NCI-H2227 treated with DMSO at 0.1 percent for 48 hours (cell line): ENCODE data around the gene OR1D5.
"Not testable (repeated sequence)": the region's sequence is repeated elsewhere in the genome, so short reads cannot be mapped to it uniquely, and the experiment has no call there.

Experiments used
- DNase-seq: peaks from one replicate; lab custom pipeline; 2025; lab: John Stamatoyannopoulos, UW

Gene OR1D5, protein sequence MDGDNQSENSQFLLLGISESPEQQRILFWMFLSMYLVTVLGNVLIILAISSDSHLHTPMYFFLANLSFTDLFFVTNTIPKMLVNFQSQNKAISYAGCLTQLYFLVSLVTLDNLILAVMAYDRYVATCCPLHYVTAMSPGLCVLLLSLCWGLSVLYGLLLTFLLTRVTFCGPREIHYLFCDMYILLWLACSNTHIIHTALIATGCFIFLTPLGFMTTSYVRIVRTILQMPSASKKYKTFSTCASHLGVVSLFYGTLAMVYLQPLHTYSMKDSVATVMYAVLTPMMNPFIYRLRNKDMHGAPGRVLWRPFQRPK

DNA sequence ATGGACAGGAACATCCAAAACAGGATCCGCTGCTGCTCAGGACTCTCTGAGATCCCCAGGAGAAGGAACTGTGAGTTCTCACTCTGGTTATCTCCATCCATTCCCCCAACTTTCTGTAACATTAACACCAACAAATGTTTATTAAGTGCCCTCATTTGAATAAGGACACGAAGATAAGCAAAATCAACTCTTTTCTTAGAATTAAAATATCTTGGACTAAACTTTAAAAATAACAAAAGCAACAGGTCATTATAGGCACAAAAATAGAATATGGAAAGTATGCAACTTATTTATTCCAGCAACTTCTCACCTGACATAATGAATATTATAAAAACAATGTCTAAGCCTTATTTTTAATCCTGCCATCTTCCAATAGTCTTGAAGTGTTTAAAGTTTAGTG is at the start of gene OR1D5:
Gene OR1D5 (minus strand): TSS at position 101 of the 400 bp plus-strand sequence. CDS start 0 bp downstream, at position 101.
- not testable (repeated sequence) for DNase-seq

- DNase-seq, result no peak
These were observed 40.9 kb upstream of the OR1D5 start, which contains the start of gene OR1D2 for GRCh38 chr17:3104322-3104721. Gene OR1D2, minus strand, starts transcription at chr17:3104422. Its CDS starts 11,426 bp downstream, at chr17:3092996.

DNA sequence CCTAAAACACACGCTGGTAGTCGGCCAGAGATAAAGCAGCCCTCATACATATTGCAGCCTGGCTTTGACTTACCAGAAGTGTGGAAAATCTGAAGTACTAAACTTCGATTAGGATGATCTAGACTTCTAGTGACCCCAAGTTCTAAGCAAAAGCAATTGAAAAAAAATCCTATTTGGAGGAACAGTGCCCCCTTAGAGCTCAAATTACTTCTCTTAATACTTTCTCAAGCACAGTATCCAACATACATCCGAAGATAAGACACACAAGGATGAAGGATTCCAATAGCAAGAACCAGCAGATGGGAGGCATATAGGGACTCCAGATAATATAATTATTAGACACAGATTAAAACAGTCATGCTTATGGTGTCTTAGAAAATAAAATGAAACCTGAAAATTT is 10.4 kb upstream of the OR1D5 start:
- DNase-seq, result not testable (repeated sequence)

- not testable (repeated sequence) for DNase-seq
These were observed 1.8 kb upstream of the OR1D5 start for GRCh38 chr17:3065192-3065591.

GRCh38 chr17:3062824-3063377 is 506 bp downstream of the OR1D5 start:
- not testable (repeated sequence) for DNase-seq

GRCh38 chr17:3054868-3055267 is 8.5 kb downstream of the OR1D5 start:
- DNase-seq, result not testable (repeated sequence)

DNA sequence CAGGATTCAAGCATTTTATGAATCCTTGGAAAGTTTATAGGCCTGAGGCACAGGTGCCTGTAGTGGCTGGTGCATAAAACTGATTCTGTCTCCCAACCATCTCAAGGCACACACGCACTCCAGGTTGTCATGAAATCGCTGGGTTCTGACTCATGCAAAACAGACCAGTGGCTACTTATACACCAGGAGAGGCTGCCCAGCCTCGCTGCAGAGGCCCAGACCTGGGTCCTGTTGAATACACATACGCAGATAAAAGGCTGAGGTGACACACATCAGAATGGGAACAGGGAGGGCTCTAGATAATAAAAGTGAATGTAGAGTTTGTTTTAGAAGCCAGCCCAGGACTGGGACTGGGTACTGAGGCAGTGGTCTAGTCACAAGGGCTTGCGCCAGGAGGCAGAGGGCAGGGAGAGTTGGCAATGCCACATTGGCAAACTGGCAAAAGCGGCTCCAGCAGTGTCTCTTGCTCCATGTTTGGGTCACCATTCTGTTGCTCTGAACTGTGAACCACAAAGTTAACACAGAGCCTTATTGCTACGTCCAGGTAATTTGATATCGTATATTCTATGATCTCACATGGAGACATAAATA is 13.6 kb downstream of the OR1D5 start:
- no peak for DNase-seq

- peak; percentile 91 for DNase-seq
These were observed 14.5 kb downstream of the OR1D5 start for GRCh38 chr17:3048727-3049471.

- DNase-seq, result no peak
These were observed 16.7 kb downstream of the OR1D5 start for GRCh38 chr17:3046753-3047152.

DNA sequence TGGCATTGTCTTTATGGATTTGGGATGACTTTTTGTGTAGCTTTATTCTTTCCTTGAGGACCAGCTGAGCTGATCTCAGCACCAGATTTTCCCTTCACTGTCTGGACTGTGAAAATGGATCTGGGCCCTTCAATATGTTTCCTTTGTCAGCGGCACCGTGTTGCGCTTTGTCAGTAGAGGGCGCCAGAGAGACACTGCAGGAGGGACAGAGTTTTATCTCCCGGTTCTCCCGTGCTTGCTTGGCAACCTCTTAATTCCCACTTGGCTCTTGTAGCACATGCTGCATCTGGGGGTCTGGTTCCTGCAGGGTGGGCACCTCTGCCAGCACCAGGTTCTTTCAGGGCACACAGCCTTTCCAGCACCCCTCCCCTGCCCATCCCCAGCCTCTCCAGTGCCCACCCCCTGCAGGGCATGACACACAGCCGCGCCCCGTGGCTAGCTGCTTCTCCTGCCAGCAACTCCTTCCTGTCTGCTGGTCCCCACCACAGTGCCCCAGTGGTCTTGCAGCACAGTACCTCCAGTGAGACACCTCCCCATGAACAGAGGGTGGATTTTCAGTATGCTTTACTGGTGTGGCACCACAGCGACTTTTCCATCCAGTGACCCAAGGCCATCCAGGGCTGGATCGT is 19.6 kb downstream of the OR1D5 start:
- no peak for DNase-seq

GRCh38 chr17:3040882-3041281 is 22.5 kb downstream of the OR1D5 start:
- no peak for DNase-seq

DNA sequence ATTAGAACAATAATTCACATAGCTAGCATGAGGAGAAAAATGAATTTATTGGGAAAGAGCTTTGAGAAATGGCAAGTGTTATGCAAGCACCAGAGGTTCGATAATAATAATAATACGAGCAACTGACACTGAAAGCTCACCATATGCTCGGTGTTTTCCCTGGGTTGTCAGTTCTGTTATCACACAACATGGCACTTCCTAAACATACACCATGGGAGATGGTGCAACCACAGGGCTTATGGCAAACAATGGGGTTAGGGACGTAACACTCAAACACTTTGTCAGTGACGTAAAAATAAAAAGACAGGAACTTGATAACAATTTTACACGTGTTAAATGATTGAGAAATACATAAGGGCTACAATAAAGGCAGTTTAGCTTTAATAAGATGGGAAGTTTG is 23.7 kb downstream of the OR1D5 start:
- DNase-seq, result no peak

- DNase-seq, result no peak
These were observed 24.5 kb downstream of the OR1D5 start for GRCh38 chr17:3038941-3039340.

GRCh38 chr17:3037259-3037658 is 26.1 kb downstream of the OR1D5 start:
- no peak for DNase-seq

- no peak for DNase-seq
These were observed 26.6 kb downstream of the OR1D5 start for GRCh38 chr17:3036800-3037199.

GRCh38 chr17:3035968-3036280 is 27.5 kb downstream of the OR1D5 start:
- DNase-seq, result no peak

- no peak for DNase-seq
These were observed 28.0 kb downstream of the OR1D5 start for GRCh38 chr17:3035256-3035967.

GRCh38 chr17:3034578-3034920 is 28.9 kb downstream of the OR1D5 start:
- DNase-seq, result no peak

GRCh38 chr17:3033741-3034577 is 29.4 kb downstream of the OR1D5 start:
- DNase-seq, result no peak

DNA sequence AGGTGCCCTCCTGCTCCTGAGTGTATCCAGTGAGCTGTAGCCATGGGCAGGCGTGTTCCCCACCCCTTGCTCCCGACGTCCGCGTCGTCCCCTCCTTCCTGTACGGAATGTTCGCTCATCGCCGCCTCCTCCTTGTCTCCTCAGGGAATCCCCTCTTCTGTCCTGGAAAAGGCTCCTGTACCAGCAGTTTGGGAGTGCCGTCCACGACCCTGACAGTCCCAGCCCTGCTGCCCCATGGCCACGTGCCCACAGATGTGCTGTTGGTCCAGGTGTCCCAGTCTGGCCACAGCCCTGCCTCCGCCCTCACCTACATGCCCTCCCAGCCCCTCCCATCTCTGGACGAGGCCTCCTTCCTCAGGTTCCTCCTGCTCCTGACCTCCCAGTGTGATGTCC is 30.2 kb downstream of the OR1D5 start:
- no peak for DNase-seq
